Astrocyte (in vitro differentiated cells and primary cell): ENCODE data around the gene USP9X. TPM values are rescaled to one million over a fixed set of nuclear protein-coding genes. Genes with fewer than 3 reads are reported as not detected.

Experiments
- DNase-seq: peaks from one replicate; pipeline ENCODE4 v3.0.0-alpha.2; 2010; ENCODE audit warnings: low read depth
- FAIRE-seq: peaks from 2 replicates; lab custom pipeline; 2011; peaks lifted over from hg19 to GRCh38; lab: Jason Lieb, UNC
- H2AFZ ChIP-seq: 2 replicates; pipeline ENCODE4 v1.6.0; 2012; ENCODE audit warnings: low read depth, low read length, inconsistent platforms
- H3K27ac ChIP-seq: 2 replicates; pipeline ENCODE4 v1.5.1; 2011; ENCODE audit warnings: low read depth, low read length, inconsistent platforms
- H3K27me3 ChIP-seq: 2 replicates; pipeline ENCODE4 v1.6.0; 2011; ENCODE audit warnings: low read length, inconsistent platforms; ENCODE audit not compliant: insufficient read depth
- H3K36me3 ChIP-seq: 2 replicates; pipeline ENCODE4 v1.5.1; 2011; ENCODE audit warnings: low read length, inconsistent platforms; ENCODE audit not compliant: insufficient read depth
- H3K4me1 ChIP-seq: 2 replicates; pipeline ENCODE4 v1.5.1; 2011; ENCODE audit warnings: low read length, inconsistent platforms; ENCODE audit not compliant: insufficient read depth
- H3K4me2 ChIP-seq: 2 replicates; pipeline ENCODE4 v1.6.0; 2012; ENCODE audit warnings: low read length, inconsistent platforms
- H3K4me3 ChIP-seq: 2 replicates; pipeline ENCODE4 v1.5.1; 2011; ENCODE audit warnings: low read depth, mild to moderate bottlenecking, low read length, inconsistent platforms; ENCODE audit not compliant: insufficient read depth
- H3K79me2 ChIP-seq: 2 replicates; pipeline ENCODE4 v1.6.0; 2012; ENCODE audit warnings: mild to moderate bottlenecking, low read length, inconsistent platforms; ENCODE audit not compliant: insufficient read depth
- H3K9ac ChIP-seq: 2 replicates; pipeline ENCODE4 v1.6.0; 2012; ENCODE audit warnings: mild to moderate bottlenecking, low read length, inconsistent platforms
- H3K9me3 ChIP-seq: 2 replicates; pipeline ENCODE4 v1.5.1; 2012; ENCODE audit warnings: low read depth, mild to moderate bottlenecking, low read length, inconsistent platforms; ENCODE audit not compliant: insufficient read depth
- H4K20me1 ChIP-seq: 2 replicates; pipeline ENCODE4 v1.6.0; 2012; ENCODE audit warnings: low read length, inconsistent platforms; ENCODE audit not compliant: insufficient read depth
- H3K27ac Mint-ChIP-seq: one replicate; pipeline ENCODE4 v1.8.0; 2021; ENCODE audit warnings: mild to moderate bottlenecking, mixed read lengths; ENCODE audit not compliant: unreplicated experiment
- H3K27me3 Mint-ChIP-seq: one replicate; pipeline ENCODE4 v1.8.0; 2021; ENCODE audit warnings: low read depth, mixed read lengths; ENCODE audit not compliant: unreplicated experiment
- H3K36me3 Mint-ChIP-seq: one replicate; pipeline ENCODE4 v1.8.0; 2021; ENCODE audit warnings: low read depth, mixed read lengths; ENCODE audit not compliant: unreplicated experiment
- H3K4me1 Mint-ChIP-seq: one replicate; pipeline ENCODE4 v1.8.0; 2021; ENCODE audit warnings: low read depth, mixed read lengths; ENCODE audit not compliant: unreplicated experiment
- H3K4me3 Mint-ChIP-seq: one replicate; pipeline ENCODE4 v1.8.0; 2021; ENCODE audit warnings: mild to moderate bottlenecking, moderate library complexity, mixed read lengths; ENCODE audit not compliant: unreplicated experiment
- H3K9me3 Mint-ChIP-seq: one replicate; pipeline ENCODE4 v1.8.0; 2021; ENCODE audit warnings: mild to moderate bottlenecking, mixed read lengths; ENCODE audit not compliant: unreplicated experiment
- CTCF ChIP-seq: IDR thresholded peaks from 2 replicates; pipeline ENCODE4 v1.5.1; 2011; ENCODE audit warnings: low read depth, mild to moderate bottlenecking, inconsistent platforms, low read length, moderate library complexity; ENCODE audit not compliant: insufficient read depth
- EZH2 ChIP-seq: IDR thresholded peaks from 2 replicates; pipeline ENCODE4 v1.6.1; 2012; ENCODE audit warnings: mild to moderate bottlenecking, low read length, inconsistent platforms; ENCODE audit not compliant: insufficient read depth
- total RNA-seq: library from RNA; stranded (reverse); gene quantifications from 2 replicates; pipeline ENCODE4 v1.2.1, GENCODE V29; 2021

USP9X gene
- total RNA-seq, 1 donor from 2014 or later, result 112 TPM

- Mint-ChIP-seq H3K27ac (no peak overlapping the region), H3K9me3 (peaks cover 2% of the 10 kb centered on the region), H3K4me1 (peaks cover 9% of the 10 kb centered on the region), H3K27me3 (no peaks in the 10 kb centered on the region), H3K36me3 (no peaks in the 10 kb centered on the region), H3K4me3 (no peak overlapping the region)
- Histone ChIP-seq H3K27me3 (no peaks in the 10 kb centered on the region), H3K36me3 (peaks cover 14% of the 10 kb centered on the region), H3K4me2 (no peak overlapping the region), H2AFZ (no peak overlapping the region), H3K9me3 (no peaks in the 10 kb centered on the region), H3K27ac (no peak overlapping the region), H3K9ac (no peak overlapping the region), H3K4me1 (no peaks in the 10 kb centered on the region), H4K20me1 (peaks cover 7% of the 10 kb centered on the region), H3K4me3 (no peak overlapping the region), H3K79me2 (peaks cover 11% of the 10 kb centered on the region)
- DNase-seq, result no peak
- no peak for TF ChIP-seq CTCF
- no peak for TF ChIP-seq EZH2
- no peak for FAIRE-seq
Observed at GRCh38 chrX:41189156-41189555, 103.9 kb downstream of the USP9X start.

GRCh38 chrX:41192880-41193279 is 107.6 kb downstream of the USP9X start:
- H3K9me3 Mint-ChIP-seq, result peaks cover 2% of the 10 kb centered on the region
- Histone ChIP-seq H3K9me3 (no peaks in the 10 kb centered on the region), H3K9ac (no peak overlapping the region), H3K79me2 (peaks cover 8% of the 10 kb centered on the region), H3K4me1 (no peaks in the 10 kb centered on the region), H3K4me3 (no peak overlapping the region), H4K20me1 (peaks cover 3% of the 10 kb centered on the region), H3K36me3 (peaks cover 4% of the 10 kb centered on the region), H3K4me2 (no peak overlapping the region), H3K27me3 (no peaks in the 10 kb centered on the region), H2AFZ (no peak overlapping the region), H3K27ac (no peak overlapping the region)
- peaks cover 9% of the 10 kb centered on the region for H3K4me1 Mint-ChIP-seq
- FAIRE-seq (no peak), DNase-seq (no peak)
- TF ChIP-seq CTCF (no peak), EZH2 (no peak)
- no peaks in the 10 kb centered on the region for H3K27me3 Mint-ChIP-seq
- no peak overlapping the region for H3K4me3 Mint-ChIP-seq
- H3K36me3 Mint-ChIP-seq, result peaks cover 6% of the 10 kb centered on the region
- peak overlapping the region; percentile 82 for H3K27ac Mint-ChIP-seq

GRCh38 chrX:41198410-41198809 is 113.2 kb downstream of the USP9X start:
- H4K20me1 ChIP-seq, result no peaks in the 10 kb centered on the region
- H3K9ac ChIP-seq, result no peak overlapping the region
- Mint-ChIP-seq H3K4me3 (no peak overlapping the region), H3K27me3 (no peaks in the 10 kb centered on the region), H3K36me3 (peaks cover 9% of the 10 kb centered on the region), H3K9me3 (no peaks in the 10 kb centered on the region), H3K4me1 (no peaks in the 10 kb centered on the region), H3K27ac (no peak overlapping the region)
- no peak overlapping the region for H3K27ac ChIP-seq
- H3K36me3 ChIP-seq, result peaks cover 13% of the 10 kb centered on the region
- FAIRE-seq (peak; percentile 82), DNase-seq (no peak)
- no peak overlapping the region for H3K4me3 ChIP-seq
- H3K27me3 ChIP-seq, result no peaks in the 10 kb centered on the region
- no peak overlapping the region for H2AFZ ChIP-seq
- no peak overlapping the region for H3K4me2 ChIP-seq
- H3K9me3 ChIP-seq, result no peaks in the 10 kb centered on the region
- H3K4me1 ChIP-seq, result no peaks in the 10 kb centered on the region
- TF ChIP-seq CTCF, result no peak
- no peaks in the 10 kb centered on the region for H3K79me2 ChIP-seq
